ENCODE data around the gene CGNL1.

Gene CGNL1

DNA sequence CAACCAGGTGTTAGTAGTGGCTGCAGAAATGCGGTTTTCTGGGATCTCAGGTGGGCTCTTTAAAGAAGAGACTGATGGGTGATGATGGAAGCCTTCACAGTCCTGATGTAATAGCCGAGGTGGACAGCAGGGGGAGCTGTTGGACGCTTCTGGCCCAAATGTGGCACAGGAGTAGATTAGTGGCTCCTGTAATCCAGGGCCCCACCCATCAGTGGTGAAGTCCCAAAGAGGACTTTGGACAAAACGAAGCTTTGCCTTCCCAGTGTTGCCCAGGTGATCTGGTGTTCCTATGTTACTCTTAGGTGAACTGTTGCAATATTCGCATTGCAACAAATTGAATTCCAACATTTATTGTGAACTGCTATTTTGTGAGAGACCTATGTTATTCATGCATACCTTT is 183.6 kb downstream of the CGNL1 start:
- TF ChIP-seq, protein P1, sequence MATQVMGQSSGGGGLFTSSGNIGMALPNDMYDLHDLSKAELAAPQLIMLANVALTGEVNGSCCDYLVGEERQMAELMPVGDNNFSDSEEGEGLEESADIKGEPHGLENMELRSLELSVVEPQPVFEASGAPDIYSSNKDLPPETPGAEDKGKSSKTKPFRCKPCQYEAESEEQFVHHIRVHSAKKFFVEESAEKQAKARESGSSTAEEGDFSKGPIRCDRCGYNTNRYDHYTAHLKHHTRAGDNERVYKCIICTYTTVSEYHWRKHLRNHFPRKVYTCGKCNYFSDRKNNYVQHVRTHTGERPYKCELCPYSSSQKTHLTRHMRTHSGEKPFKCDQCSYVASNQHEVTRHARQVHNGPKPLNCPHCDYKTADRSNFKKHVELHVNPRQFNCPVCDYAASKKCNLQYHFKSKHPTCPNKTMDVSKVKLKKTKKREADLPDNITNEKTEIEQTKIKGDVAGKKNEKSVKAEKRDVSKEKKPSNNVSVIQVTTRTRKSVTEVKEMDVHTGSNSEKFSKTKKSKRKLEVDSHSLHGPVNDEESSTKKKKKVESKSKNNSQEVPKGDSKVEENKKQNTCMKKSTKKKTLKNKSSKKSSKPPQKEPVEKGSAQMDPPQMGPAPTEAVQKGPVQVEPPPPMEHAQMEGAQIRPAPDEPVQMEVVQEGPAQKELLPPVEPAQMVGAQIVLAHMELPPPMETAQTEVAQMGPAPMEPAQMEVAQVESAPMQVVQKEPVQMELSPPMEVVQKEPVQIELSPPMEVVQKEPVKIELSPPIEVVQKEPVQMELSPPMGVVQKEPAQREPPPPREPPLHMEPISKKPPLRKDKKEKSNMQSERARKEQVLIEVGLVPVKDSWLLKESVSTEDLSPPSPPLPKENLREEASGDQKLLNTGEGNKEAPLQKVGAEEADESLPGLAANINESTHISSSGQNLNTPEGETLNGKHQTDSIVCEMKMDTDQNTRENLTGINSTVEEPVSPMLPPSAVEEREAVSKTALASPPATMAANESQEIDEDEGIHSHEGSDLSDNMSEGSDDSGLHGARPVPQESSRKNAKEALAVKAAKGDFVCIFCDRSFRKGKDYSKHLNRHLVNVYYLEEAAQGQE (IDR thresholded peaks at IDR 0.05; ENCODE audit: insufficient read depth in 1 of 2, low read depth in 2 of 2, low read length in 2 of 2) = no peak
- no peak for TF ChIP-seq TAF1 (IDR thresholded peaks at IDR 0.05; ENCODE audit: borderline replicate concordance, insufficient read depth, low read length)
- TF ChIP-seq POLR2AphosphoS5 (IDR thresholded peaks at IDR 0.05; ENCODE audit: low read depth, low read length) = no peak
- no peak for TF ChIP-seq SIN3A (IDR thresholded peaks at IDR 0.05; ENCODE audit: borderline replicate concordance, insufficient read depth, low read length)
- no peak for TF ChIP-seq FOXP2 (optimal IDR thresholded peaks at IDR 0.05; ENCODE audit: borderline replicate concordance, extremely low read depth, extremely low read length, insufficient read depth)

DNA sequence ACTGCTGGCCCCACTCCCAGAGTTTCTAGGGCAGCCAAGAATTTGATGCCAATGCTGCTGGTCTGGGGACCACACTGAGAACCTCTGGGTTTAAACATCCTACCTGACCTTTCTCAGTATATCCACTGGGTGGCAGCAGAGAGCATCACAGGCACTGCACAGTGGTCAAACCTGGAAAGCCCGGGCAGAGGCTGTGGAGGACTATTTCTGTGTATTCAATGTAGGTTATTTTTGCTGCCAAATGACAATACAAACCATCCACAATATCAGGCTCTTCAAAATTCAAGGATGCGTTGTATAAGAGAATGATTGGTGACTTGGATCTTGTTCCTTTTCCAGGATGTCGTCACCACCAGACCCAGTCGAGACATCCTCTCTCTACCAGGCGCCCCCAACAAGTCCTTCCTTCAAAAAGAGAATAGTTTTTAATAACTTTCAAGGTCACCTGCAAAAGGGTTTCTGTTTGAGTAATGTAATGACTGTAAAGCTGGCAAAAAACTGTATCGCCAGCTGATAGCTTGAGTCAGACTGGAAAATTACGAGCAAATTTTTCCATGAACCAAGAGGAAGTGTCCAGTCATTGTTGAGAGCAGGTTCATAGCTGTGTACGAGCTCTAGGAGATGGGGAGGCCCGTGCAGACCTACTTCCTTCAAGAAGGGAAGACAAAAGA is 184.9 kb downstream of the CGNL1 start:
- TF ChIP-seq FOXP2 (optimal IDR thresholded peaks at IDR 0.05; ENCODE audit: borderline replicate concordance, extremely low read depth, extremely low read length, insufficient read depth) = no peak
- no peak for TF ChIP-seq POLR2AphosphoS5 (IDR thresholded peaks at IDR 0.05; ENCODE audit: low read depth, low read length)
- no peak for TF ChIP-seq TAF1 (IDR thresholded peaks at IDR 0.05; ENCODE audit: borderline replicate concordance, insufficient read depth, low read length)
- TF ChIP-seq, protein P1 (IDR thresholded peaks at IDR 0.05; ENCODE audit: insufficient read depth in 1 of 2, low read depth in 2 of 2, low read length in 2 of 2) = no peak
- no peak for TF ChIP-seq SIN3A (IDR thresholded peaks at IDR 0.05; ENCODE audit: borderline replicate concordance, insufficient read depth, low read length)

DNA sequence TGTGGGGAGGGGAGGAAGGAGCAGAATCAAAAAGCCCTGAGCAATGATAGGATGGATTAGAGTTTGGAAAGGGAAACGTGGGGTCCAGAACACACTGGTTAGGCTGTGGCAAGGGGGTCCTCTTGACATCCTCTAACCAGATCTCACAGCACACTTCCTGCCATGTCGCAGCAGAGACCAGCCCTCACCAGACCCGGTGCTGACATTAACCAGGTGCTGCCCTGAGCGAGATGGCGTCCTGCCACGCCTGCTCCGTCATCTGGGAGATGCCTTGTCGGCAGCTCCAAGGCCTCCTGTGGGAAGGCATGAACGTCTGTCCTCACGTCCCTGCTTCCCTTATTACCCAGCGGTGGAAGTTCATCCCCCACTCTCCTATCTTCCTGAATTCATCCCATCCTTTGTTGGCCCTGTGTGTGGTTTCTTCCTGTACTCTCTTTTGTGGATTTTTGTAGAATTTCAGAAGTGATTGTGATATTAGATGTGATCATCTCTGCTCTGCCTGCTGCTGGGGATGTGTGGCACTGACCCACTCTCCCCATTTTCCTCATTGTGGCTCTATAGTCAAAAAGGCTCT is 186.0 kb downstream of the CGNL1 start:
- TF ChIP-seq FOXP2 (optimal IDR thresholded peaks at IDR 0.05; ENCODE audit: borderline replicate concordance, extremely low read depth, extremely low read length, insufficient read depth) = no peak
- no peak for TF ChIP-seq SIN3A (IDR thresholded peaks at IDR 0.05; ENCODE audit: borderline replicate concordance, insufficient read depth, low read length)
- TF ChIP-seq POLR2AphosphoS5 (IDR thresholded peaks at IDR 0.05; ENCODE audit: low read depth, low read length) = no peak
- no peak for TF ChIP-seq TAF1 (IDR thresholded peaks at IDR 0.05; ENCODE audit: borderline replicate concordance, insufficient read depth, low read length)
- TF ChIP-seq, protein P1 (IDR thresholded peaks at IDR 0.05; ENCODE audit: insufficient read depth in 1 of 2, low read depth in 2 of 2, low read length in 2 of 2) = no peak

DNA sequence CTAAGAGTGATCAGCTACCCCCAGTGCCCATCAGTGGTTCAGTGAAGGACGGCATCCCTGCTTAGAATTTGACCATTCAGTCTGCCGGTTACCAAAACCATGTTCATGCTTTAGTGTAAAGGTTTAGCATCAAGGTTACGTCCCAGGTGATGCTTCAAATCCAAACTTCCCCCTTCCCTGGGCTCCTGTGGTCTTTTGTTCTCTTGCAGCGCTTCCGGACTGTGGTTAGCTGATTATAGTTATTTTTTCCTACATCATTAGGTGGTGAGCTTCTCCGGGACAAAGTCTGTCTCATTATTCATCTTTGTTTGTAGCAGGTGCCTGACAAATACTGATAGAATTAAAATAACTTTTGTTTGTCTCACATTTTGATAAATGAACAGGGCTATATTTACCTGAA is 187.1 kb downstream of the CGNL1 start:
- TF ChIP-seq SIN3A (IDR thresholded peaks at IDR 0.05; ENCODE audit: borderline replicate concordance, insufficient read depth, low read length) (no peak), TAF1 (IDR thresholded peaks at IDR 0.05; ENCODE audit: borderline replicate concordance, insufficient read depth, low read length) (no peak)

DNA sequence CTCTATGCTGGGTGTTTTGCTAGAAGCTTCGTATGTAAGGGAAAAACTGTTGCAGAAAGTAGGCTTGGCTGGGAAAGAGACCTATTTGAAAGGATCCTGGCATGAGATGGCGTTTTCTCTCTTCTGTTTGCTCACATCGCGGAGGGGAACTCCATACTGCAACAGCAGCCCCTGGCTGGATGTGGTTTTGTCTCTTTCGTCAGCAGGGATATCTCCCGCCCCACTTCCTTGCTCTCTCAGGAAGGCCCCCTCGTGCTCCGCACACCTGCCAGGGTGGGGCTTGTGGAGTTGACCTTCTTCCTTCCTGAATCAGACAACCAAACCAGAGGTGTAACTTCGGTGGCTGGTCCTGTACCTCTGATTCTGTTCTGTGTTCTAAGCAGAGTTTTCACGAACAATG is 189.0 kb downstream of the CGNL1 start:
- TF ChIP-seq TAF1 (IDR thresholded peaks at IDR 0.05; ENCODE audit: borderline replicate concordance, insufficient read depth, low read length) = no peak
- TF ChIP-seq, protein P1 (IDR thresholded peaks at IDR 0.05; ENCODE audit: insufficient read depth in 1 of 2, low read depth in 2 of 2, low read length in 2 of 2) = no peak
- no peak for TF ChIP-seq POLR2AphosphoS5 (IDR thresholded peaks at IDR 0.05; ENCODE audit: low read depth, low read length)
- TF ChIP-seq SIN3A (IDR thresholded peaks at IDR 0.05; ENCODE audit: borderline replicate concordance, insufficient read depth, low read length) = no peak
- TF ChIP-seq FOXP2 (optimal IDR thresholded peaks at IDR 0.05; ENCODE audit: borderline replicate concordance, extremely low read depth, extremely low read length, insufficient read depth) = no peak
